Activated CD4-positive, alpha-beta T cell treated with anti-CD3 and anti-CD28 coated beads for 36 hours (primary cell): ENCODE results near the gene MAP3K12. TPM values are rescaled to one million over a fixed set of nuclear protein-coding genes. Genes with fewer than 3 reads are reported as not detected.
A peak's percentile ranks its signal among the peaks of the same experiment; 100 is the strongest.

Source experiments
- ATAC-seq: fragments of 200-7000 bp; cut with Tn5 transposase; one replicate; pipeline ENCODE4 v1.10.0; 2021; ENCODE audit warnings: mild to moderate bottlenecking, moderate library complexity
- CTCF ChIA-PET: fragments of 350-600 bp; sonication (Branson Sonifier 250); formaldehyde crosslinking; loops from one replicate; lab custom pipeline; 2021; ENCODE audit warnings: antibody characterized with exemption; lab: Charles Lee
- POLR2A ChIA-PET: fragments of 350-600 bp; sonication (Branson Sonifier 250); formaldehyde crosslinking; loops from one replicate; lab custom pipeline; 2021; ENCODE audit warnings: antibody characterized with exemption, inconsistent platforms; lab: Charles Lee
- DNase-seq: peaks from one replicate; pipeline ENCODE4 v3.0.0-alpha.2; 2020
- H3K27ac Mint-ChIP-seq: one replicate; pipeline ENCODE4 v1.8.0; 2021; ENCODE audit warnings: mixed read lengths
- H3K27me3 Mint-ChIP-seq: one replicate; pipeline ENCODE4 v1.8.0; 2021; ENCODE audit warnings: mixed read lengths
- H3K36me3 Mint-ChIP-seq: one replicate; pipeline ENCODE4 v1.8.0; 2021; ENCODE audit warnings: low read depth, mixed read lengths
- H3K4me1 Mint-ChIP-seq: one replicate; pipeline ENCODE4 v1.8.0; 2021; ENCODE audit warnings: mixed read lengths
- H3K4me3 Mint-ChIP-seq: one replicate; pipeline ENCODE4 v1.8.0; 2021; ENCODE audit warnings: mild to moderate bottlenecking, moderate library complexity, mixed read lengths
- H3K9me3 Mint-ChIP-seq: one replicate; pipeline ENCODE4 v1.8.0; 2021; ENCODE audit warnings: low read depth, mixed read lengths
- intact Hi-C, 2 experiments: fragments of 100-400 bp; cut with DNase I in 1 of 2; cut with micrococcal nuclease in 1 of 2; formaldehyde crosslinking; loops; one replicate each; pipeline versions ENCODE4 v1.14.2 to v1.15.1; 2022 to 2024; cut with DNase I, micrococcal nuclease
- total RNA-seq, 2 experiments: library from RNA; stranded (reverse); gene quantifications; one replicate each; pipeline ENCODE4 v1.2.3, GENCODE V29; 2021

Gene MAP3K12
- total RNA-seq, 2 experiments from 2014 or later = 12.6 to 13.8 TPM

DNA sequence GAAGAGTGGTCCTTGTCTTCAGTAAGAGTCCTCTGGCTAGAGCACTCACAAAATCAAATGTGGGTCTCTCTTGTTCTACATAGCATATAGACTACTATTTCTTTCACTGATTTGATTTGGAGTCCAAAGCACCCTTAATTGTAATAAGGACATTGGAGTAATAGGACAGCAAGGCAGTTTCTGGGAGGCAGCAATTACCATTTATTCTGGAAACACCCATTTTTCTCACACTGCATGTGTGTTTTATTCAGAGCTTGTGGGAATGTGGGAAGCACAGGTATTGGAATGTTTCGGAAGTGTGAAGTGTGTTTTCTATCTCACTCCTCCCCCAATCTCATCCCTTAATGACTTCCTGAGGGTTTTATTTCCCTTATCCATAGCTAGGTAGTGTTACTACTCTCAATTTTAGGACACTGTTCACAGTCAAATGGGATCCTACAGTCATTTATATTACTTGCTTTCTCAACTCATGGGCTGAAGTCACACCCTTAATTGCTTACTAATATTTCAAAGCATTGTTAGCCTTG, 27.1 kb downstream of the MAP3K12 start:
- Mint-ChIP-seq H3K27ac (peak overlapping the region; percentile 68), H3K4me1 (peaks cover 53% of the 10 kb centered on the region), H3K4me3 (no peak overlapping the region), H3K9me3 (no peaks in the 10 kb centered on the region), H3K27me3 (no peaks in the 10 kb centered on the region), H3K36me3 (peaks cover 76% of the 10 kb centered on the region)
- ChIA-PET POLR2A (interaction anchor here (0.9 to 3.7 kb wide), 5 partner anchors 10 to 31 kb away, joined by 3 to 25 read pairs (median 4); partner anchors contain the start of gene PRR13), CTCF (interaction anchor here (0.5 to 2.6 kb wide), 4 partner anchors 10 to 275 kb away, joined by 3 to 13 read pairs (median 6); no protein-coding TSS in a partner anchor)
- DNase-seq = no peak
- ATAC-seq = no peak
- intact Hi-C loops = loop anchor here in 1 of 2 experiments (2.0 kb wide), 1 partner anchor 15 kb away; no protein-coding TSS in a partner anchor

DNA sequence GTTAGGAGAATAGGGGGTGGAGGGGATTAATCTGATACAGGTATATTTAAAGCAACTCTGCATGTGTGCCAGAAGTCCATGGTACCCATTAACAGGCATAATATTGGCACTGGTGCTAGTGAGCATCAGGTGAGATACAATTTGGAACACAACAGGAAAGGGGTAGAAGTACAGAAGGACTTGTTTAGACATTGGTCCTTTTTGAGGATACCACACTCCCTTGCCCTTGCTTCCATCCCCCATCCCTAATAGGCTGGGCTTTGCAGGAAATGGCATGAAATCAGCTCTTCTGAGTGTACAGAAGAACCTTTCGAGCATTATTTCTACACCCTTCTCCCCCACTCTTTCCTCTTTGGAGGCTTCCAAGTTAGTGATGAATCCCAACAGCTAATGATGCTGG, 31.0 kb downstream of the MAP3K12 start:
- Mint-ChIP-seq H3K36me3 (peaks cover 79% of the 10 kb centered on the region), H3K27me3 (no peaks in the 10 kb centered on the region), H3K27ac (no peak overlapping the region), H3K4me3 (no peak overlapping the region), H3K9me3 (no peaks in the 10 kb centered on the region), H3K4me1 (peaks cover 34% of the 10 kb centered on the region)
- CTCF ChIA-PET = interaction anchor here (0.6 to 1.0 kb wide), 3 partner anchors 8 to 113 kb away, joined by 3 to 4 read pairs (median 3); no protein-coding TSS in a partner anchor
- ATAC-seq (no peak), DNase-seq (no peak)
- intact Hi-C loops = loop anchor here in 1 of 2 experiments (2.0 kb wide), 1 partner anchor 15 kb away; the partner anchor contains the start of gene PCBP2
- POLR2A ChIA-PET = interaction anchor here (0.6 to 1.1 kb wide), 6 partner anchors 8 to 443 kb away, joined by 3 to 6 read pairs (median 4); partner anchors contain the start of gene NPFF

DNA sequence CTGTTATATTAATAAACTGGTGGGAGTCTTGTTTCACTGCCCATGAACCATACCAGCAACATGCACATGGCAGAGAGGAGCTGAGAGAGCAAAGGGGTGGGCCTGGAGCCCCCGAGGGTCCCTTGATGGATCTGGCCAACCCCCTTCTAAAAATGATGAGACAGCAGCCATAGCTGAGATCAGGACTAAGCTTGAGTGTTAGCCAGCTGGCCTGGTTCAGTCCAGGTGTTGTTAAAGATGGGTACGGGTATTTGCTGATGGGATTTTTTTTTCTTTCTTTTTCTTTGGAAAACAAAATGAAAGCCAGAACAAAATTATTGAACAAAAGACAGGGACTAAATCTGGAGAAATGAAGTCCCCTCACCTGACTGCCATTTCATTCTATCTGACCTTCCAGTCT, 31.4 kb downstream of the MAP3K12 start:
- intact Hi-C loops = loop anchor here in 1 of 2 experiments (2.0 kb wide), 1 partner anchor 15 kb away; the partner anchor contains the start of gene PCBP2
- Mint-ChIP-seq H3K4me1 (peaks cover 36% of the 10 kb centered on the region), H3K27ac (no peak overlapping the region), H3K36me3 (peaks cover 81% of the 10 kb centered on the region), H3K27me3 (no peaks in the 10 kb centered on the region), H3K4me3 (no peak overlapping the region), H3K9me3 (no peaks in the 10 kb centered on the region)
- DNase-seq (no peak), ATAC-seq (no peak)
- CTCF ChIA-PET = interaction anchor here (0.5 to 1.0 kb wide), 4 partner anchors 9 to 185 kb away, joined by 3 to 5 read pairs (median 4); no protein-coding TSS in a partner anchor
- POLR2A ChIA-PET = interaction anchor here (0.5 to 1.1 kb wide), 7 partner anchors 9 to 443 kb away, joined by 3 to 6 read pairs (median 4); partner anchors contain the start of gene NPFF

DNA sequence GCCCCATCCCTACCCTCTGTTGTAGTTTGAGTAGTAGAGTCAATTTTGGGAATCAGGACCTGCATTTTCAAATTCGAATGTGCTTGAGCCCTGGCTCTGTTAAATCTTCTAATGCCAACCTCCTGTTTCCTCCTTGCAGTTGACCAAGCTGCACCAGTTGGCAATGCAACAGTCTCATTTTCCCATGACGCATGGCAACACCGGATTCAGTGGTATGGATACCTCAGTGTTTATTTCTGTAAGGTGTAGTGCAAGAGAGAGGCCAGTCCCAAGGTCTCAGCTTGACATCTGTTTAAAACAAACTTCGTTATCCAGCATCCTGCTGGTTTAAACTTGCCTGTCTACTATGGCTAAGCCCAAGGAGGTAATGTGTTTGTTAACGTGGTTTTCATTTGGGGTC, 32.2 kb downstream of the MAP3K12 start:
- ChIA-PET CTCF (interaction anchor here (1.2 kb wide), 1 partner anchor 10 kb away, joined by 3 read pairs; no protein-coding TSS in a partner anchor), POLR2A (interaction anchor here (1.1 to 4.2 kb wide), 2 partner anchors 8 to 10 kb away, joined by 6 to 36 read pairs; no protein-coding TSS in a partner anchor)
- intact Hi-C loops = no loop called here
- Mint-ChIP-seq H3K9me3 (no peaks in the 10 kb centered on the region), H3K4me1 (peaks cover 33% of the 10 kb centered on the region), H3K36me3 (peaks cover 82% of the 10 kb centered on the region), H3K27me3 (no peaks in the 10 kb centered on the region), H3K27ac (peak overlapping the region; percentile 19), H3K4me3 (no peak overlapping the region)
- DNase-seq (no peak), ATAC-seq (no peak)

DNA sequence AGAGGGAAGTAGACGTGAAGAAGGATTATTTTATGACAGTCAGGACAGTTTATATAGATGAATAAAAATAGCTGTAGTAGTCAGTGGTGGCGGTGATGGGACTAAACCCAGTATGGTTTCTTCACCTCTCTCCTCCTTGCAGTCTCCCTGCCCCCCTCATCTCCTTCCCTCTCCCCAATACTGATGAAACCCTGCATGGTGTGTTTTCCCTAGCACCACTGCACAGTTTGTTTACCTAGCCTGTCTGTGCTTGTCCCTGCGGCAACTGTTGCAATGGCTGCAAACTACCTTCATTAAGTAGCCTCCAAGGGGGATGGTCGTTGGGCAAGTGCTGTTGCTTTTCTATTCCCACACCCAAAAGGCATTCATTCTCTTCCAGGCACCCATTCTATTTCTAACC, 32.6 kb downstream of the MAP3K12 start:
- ATAC-seq (no peak), DNase-seq (no peak)
- Mint-ChIP-seq H3K4me1 (peaks cover 29% of the 10 kb centered on the region), H3K27ac (peak overlapping the region; percentile 19), H3K9me3 (no peaks in the 10 kb centered on the region), H3K36me3 (peaks cover 82% of the 10 kb centered on the region), H3K27me3 (no peaks in the 10 kb centered on the region), H3K4me3 (no peak overlapping the region)
- intact Hi-C loops = no loop called here
- ChIA-PET CTCF (interaction anchor here (1.2 kb wide), 1 partner anchor 10 kb away, joined by 3 read pairs; no protein-coding TSS in a partner anchor), POLR2A (interaction anchor here (4.2 kb wide), 1 partner anchor 8 kb away, joined by 36 read pairs; no protein-coding TSS in a partner anchor)

DNA sequence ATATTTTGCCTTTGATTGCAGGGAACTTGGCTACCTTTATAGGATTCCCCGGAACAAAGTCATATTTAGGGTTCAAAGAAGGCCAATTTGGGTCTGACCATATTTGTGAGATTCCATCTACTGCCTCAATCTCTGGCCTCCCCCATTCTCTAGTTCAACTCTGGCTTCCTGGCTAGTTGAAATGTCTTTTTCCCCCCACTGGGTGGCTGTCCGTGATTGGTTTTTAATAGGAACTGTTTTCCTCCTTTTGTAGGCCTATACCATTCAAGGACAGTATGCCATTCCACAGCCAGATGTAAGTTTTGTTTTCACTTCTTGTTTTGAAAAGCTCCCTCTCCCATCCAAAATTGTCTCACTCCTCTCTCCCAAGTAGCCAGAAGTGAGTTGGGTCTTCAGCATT, 33.6 kb downstream of the MAP3K12 start:
- ATAC-seq (no peak), DNase-seq (no peak)
- CTCF ChIA-PET = interaction anchor here (1.4 to 1.6 kb wide), 2 partner anchors 9 to 16 kb away, joined by 3 to 6 read pairs; no protein-coding TSS in a partner anchor
- H3K9me3 Mint-ChIP-seq = no peaks in the 10 kb centered on the region
- H3K36me3 Mint-ChIP-seq = peaks cover 85% of the 10 kb centered on the region
- intact Hi-C loops = no loop called here
- peaks cover 30% of the 10 kb centered on the region for H3K4me1 Mint-ChIP-seq
- peak overlapping the region; percentile 15 for H3K27ac Mint-ChIP-seq
- POLR2A ChIA-PET = interaction anchor here (0.6 to 4.2 kb wide), 4 partner anchors 9 to 172 kb away, joined by 3 to 36 read pairs (median 12); no protein-coding TSS in a partner anchor
- H3K27me3 Mint-ChIP-seq = no peaks in the 10 kb centered on the region
- no peak overlapping the region for H3K4me3 Mint-ChIP-seq

DNA sequence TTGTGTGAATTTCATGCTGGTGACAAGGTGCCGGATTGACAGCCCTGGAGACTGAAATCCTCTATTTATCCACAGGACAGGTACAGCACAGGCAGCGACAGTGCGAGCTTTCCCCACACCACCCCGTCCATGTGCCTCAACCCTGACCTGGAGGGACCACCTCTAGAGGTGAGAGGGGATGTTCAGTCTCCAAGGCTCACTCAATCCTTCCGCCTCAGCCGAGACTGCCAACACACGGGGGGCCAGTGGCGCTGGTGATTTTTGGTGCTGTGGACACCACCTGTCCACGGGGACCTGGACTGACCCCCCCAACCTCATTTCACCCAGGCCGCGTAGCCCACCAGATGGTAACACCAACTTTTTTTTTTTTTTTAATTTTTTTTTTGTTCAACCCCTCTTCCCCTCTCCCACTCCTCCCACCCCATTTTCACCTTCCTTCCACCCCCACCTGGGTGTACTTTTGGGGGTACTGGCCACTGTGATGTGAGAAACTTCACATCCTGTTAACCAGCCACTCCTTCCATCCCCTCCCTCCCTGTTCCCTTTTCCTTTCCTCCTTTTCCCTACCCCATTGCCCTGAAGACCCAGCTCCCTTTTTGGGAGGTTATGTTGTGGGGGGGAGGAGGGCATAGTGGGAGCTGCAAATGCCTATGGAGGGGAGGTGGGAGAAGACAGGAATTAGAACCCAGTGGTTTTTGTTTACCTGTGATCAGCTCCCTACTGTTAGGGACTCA, 34.4 kb downstream of the MAP3K12 start:
- no peaks in the 10 kb centered on the region for H3K9me3 Mint-ChIP-seq
- POLR2A ChIA-PET = interaction anchor here (0.7 to 4.2 kb wide), 3 partner anchors 10 to 14 kb away, joined by 6 to 36 read pairs (median 19); no protein-coding TSS in a partner anchor
- H3K4me3 Mint-ChIP-seq = no peak overlapping the region
- ATAC-seq (no peak), DNase-seq (no peak)
- peak overlapping the region; percentile 29 for H3K27ac Mint-ChIP-seq
- peaks cover 87% of the 10 kb centered on the region for H3K36me3 Mint-ChIP-seq
- CTCF ChIA-PET = interaction anchor here (0.6 to 1.6 kb wide), 7 partner anchors 8 to 437 kb away, joined by 3 to 6 read pairs (median 3); partner anchors contain the start of gene MYG1
- intact Hi-C loops = loop anchor here (5.0 kb wide), 1 partner anchor 443 kb away; no protein-coding TSS in a partner anchor
- H3K4me1 Mint-ChIP-seq = peaks cover 35% of the 10 kb centered on the region
- H3K27me3 Mint-ChIP-seq = no peaks in the 10 kb centered on the region

DNA sequence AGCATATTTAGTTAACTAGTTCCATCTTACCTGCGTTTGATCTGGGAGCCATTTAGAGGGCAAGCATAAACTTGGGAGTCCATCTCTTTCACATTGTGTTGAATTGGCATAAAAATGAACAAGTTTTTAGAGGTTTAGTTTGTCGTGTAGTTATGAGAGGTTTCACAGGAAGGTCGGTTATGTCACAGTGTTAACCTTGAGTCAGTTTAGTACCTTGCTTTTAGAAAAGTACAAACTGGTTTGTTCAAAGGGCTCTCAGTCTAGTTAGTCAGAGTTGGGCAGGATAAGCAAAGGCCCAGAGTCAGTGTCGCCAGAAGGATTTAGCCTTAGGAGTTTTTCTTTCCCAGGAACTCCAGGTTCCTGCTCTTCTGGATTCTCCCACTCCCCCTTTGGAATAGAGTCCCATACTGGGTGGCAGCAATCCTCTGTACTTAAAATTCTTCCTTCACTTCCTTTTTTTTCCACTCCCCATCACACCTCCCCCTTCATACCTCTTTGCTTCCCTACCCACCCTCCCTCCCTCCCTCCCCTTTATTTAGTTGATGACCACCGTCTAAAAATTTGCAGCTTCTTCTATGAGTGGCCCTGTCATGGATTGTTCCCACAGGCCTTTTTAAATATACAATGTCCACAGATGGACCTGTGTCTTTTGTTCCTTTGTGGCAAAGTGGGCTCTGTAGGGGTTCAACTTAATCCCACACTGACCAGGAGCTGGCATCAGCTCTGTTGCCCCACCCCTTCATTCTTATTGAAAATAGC, 35.3 kb downstream of the MAP3K12 start:
- peak; percentile 53 for ATAC-seq
- Mint-ChIP-seq H3K27me3 (no peaks in the 10 kb centered on the region), H3K27ac (peak overlapping the region; percentile 40), H3K9me3 (no peaks in the 10 kb centered on the region), H3K4me3 (no peak overlapping the region), H3K4me1 (peaks cover 40% of the 10 kb centered on the region), H3K36me3 (peaks cover 91% of the 10 kb centered on the region)
- POLR2A ChIA-PET = interaction anchor here (0.7 to 4.2 kb wide), 3 partner anchors 9 to 14 kb away, joined by 6 to 36 read pairs (median 19); no protein-coding TSS in a partner anchor
- DNase-seq = no peak
- CTCF ChIA-PET = interaction anchor here (0.6 to 1.4 kb wide), 5 partner anchors 9 to 436 kb away, joined by 3 read pairs; partner anchors contain the start of gene MYG1
- intact Hi-C loops = loop anchor here (5.0 kb wide), 1 partner anchor 442 kb away; no protein-coding TSS in a partner anchor

DNA sequence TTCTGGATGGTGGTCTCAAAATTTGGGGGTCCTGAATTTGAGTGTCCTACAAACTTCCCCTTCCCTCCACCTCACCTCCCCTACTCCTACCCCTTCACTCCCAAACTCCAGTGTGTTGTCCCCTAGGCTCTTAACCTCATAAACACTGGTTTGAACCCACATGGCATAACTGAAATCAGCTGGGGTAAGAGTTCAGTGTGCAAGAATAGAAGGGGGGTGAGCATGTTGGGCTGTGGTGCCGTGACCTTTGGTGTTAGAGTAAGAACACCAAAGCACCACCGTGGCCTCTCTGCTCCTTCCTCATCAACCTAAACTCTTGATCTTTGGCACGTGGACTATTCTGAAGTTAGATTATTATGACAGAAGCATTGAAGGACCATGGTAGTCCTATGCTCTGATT, 36.3 kb downstream of the MAP3K12 start:
- CTCF ChIA-PET = no interaction called here
- no peak for DNase-seq

DNA sequence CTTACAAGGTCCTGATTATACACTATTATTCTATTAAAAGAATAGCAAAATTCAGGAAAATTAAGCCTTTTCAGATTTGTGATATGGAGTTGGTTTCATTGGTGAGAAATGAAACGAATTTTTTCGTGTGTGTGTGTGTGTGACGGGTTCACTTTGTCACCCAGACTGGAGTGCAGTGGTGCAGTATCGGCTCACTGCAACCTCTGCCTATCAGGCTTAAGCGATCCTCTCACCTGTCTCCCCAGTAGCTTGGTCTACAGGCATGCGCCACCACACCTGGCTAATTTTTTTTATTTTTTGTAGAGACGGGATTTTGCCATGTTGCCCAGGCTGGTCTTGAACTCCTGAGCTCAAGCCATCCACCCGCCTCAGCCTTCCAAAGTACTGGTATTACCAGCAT, 37.7 kb downstream of the MAP3K12 start:
- no peak overlapping the region for H3K27ac Mint-ChIP-seq

More for the DNA sequence above, 36.3 kb downstream of the MAP3K12 start:
- POLR2A ChIA-PET = interaction anchor here (0.6 to 4.2 kb wide), 3 partner anchors 10 to 38 kb away, joined by 3 to 36 read pairs (median 4); partner anchors contain the start of gene TARBP2
- no peak overlapping the region for H3K27ac Mint-ChIP-seq
- ATAC-seq = no peak
- intact Hi-C loops = loop anchor here (5.0 kb wide), 1 partner anchor 441 kb away; no protein-coding TSS in a partner anchor
- no peaks in the 10 kb centered on the region for H3K9me3 Mint-ChIP-seq
- no peaks in the 10 kb centered on the region for H3K27me3 Mint-ChIP-seq
- H3K4me3 Mint-ChIP-seq = no peak overlapping the region
- H3K4me1 Mint-ChIP-seq = peaks cover 43% of the 10 kb centered on the region
- H3K36me3 Mint-ChIP-seq = peaks cover 93% of the 10 kb centered on the region

More for the DNA sequence above, 37.7 kb downstream of the MAP3K12 start:
- ChIA-PET CTCF (interaction anchor here (0.5 to 1.1 kb wide), 2 partner anchors 15 to 436 kb away, joined by 3 read pairs; no protein-coding TSS in a partner anchor), POLR2A (interaction anchor here (0.6 to 1.3 kb wide), 4 partner anchors 20 to 109 kb away, joined by 3 to 6 read pairs (median 4); partner anchors contain the start of genes PRR13 and TARBP2)
- ATAC-seq = no peak
- no peak for DNase-seq
- H3K4me3 Mint-ChIP-seq = no peak overlapping the region
- peaks cover 84% of the 10 kb centered on the region for H3K36me3 Mint-ChIP-seq
- H3K27me3 Mint-ChIP-seq = no peaks in the 10 kb centered on the region
- H3K9me3 Mint-ChIP-seq = no peaks in the 10 kb centered on the region
- intact Hi-C loops = loop anchor here (1.0 to 5.0 kb wide), 2 partner anchors 9 to 439 kb away; no protein-coding TSS in a partner anchor
- H3K4me1 Mint-ChIP-seq = peaks cover 43% of the 10 kb centered on the region
